ENCODE data around the gene HOXA5. TPM values are rescaled to one million over a fixed set of nuclear protein-coding genes. Genes with fewer than 3 reads are reported as not detected.

Gene HOXA5
- total and polyA plus RNA-seq, 8 donors, result 2.9 to 53.1 (median 10.7) TPM

- H3K4me1 ChIP-seq, result peaks cover 36 to 60% (median 54%) of the 10 kb centered on the region in 4 donors
- no peak overlapping the region for H3K4me3 ChIP-seq
- H3K27me3 ChIP-seq, result peaks cover 76 to 100% (median 100%) of the 10 kb centered on the region in 3 donors
- no peak for DNase-seq
- H3K9me3 ChIP-seq, result peaks cover 0 to 16% (median 0%) of the 10 kb centered on the region in 4 donors
- intact Hi-C loops (cut with DNase I; ENCODE audit: low total_unique reads), result no loop called here
- WGBS, 5 donors, result 14 to 22% (median 21%) methylated on average over 4 of the region's 4 CpGs
- H3K36me3 ChIP-seq, result no peaks in the 10 kb centered on the region
- H3K27ac ChIP-seq, result no peak overlapping the region
- TF ChIP-seq POLR2AphosphoS5 (IDR thresholded peaks at IDR 0.05), result no peak
- TF ChIP-seq CTCF (IDR thresholded peaks at IDR 0.05), result no peak
- TF ChIP-seq EP300 (IDR thresholded peaks at IDR 0.05), result no peak
- no peak for TF ChIP-seq POLR2A (IDR thresholded peaks at IDR 0.05)
These were observed 43.4 kb upstream of the HOXA5 start for GRCh38 chr7:27186668-27187474.

- peaks cover 35 to 58% (median 51%) of the 10 kb centered on the region in 4 donors for H3K4me1 ChIP-seq
- peak in 1 of 2 donors; percentile 7 for DNase-seq
These were observed 42.6 kb upstream of the HOXA5 start for GRCh38 chr7:27185854-27186667.

GRCh38 chr7:27185013-27185853, 41.8 kb upstream of the HOXA5 start, which contains the start of gene HOXA11:
TSS of gene HOXA11 (minus strand) at chr7:27185232. CDS start at chr7:27185144, 88 bp downstream.
- WGBS, 5 donors, result 7 to 18% (median 14%) methylated on average over 36 to 43 of the region's 43 CpGs
- peaks cover 0 to 16% (median 0%) of the 10 kb centered on the region in 4 donors for H3K9me3 ChIP-seq
- TF ChIP-seq CTCF (IDR thresholded peaks at IDR 0.05) (no peak), POLR2A (IDR thresholded peaks at IDR 0.05) (no peak), EP300 (IDR thresholded peaks at IDR 0.05) (no peak), POLR2AphosphoS5 (IDR thresholded peaks at IDR 0.05) (no peak)
- peak in 1 of 2 donors; percentile 22 for DNase-seq
- peak within 1 kb of the TSS; percentile 18 to 52 (median 40) for H3K4me3 ChIP-seq
- intact Hi-C loops (cut with DNase I; ENCODE audit: low total_unique reads), result no loop called here
- H3K4me1 ChIP-seq, result peaks cover 35 to 58% (median 51%) of the 10 kb centered on the region in 4 donors
- H3K27ac ChIP-seq, result no peak within 1 kb of the TSS
- H3K27me3 ChIP-seq, result peaks cover 73 to 100% (median 95%) of the 10 kb centered on the region in 3 donors
- H3K36me3 ChIP-seq, result no peaks in the 10 kb centered on the region

More at GRCh38 chr7:27185854-27186667, 42.6 kb upstream of the HOXA5 start:
- Histone ChIP-seq H3K36me3 (no peaks in the 10 kb centered on the region), H3K9me3 (peaks cover 0 to 16% (median 0%) of the 10 kb centered on the region in 4 donors), H3K27ac (no peak overlapping the region), H3K27me3 (peaks cover 68 to 100% (median 95%) of the 10 kb centered on the region in 3 donors), H3K4me3 (no peak overlapping the region)
- TF ChIP-seq CTCF (IDR thresholded peaks at IDR 0.05) (no peak), POLR2A (IDR thresholded peaks at IDR 0.05) (no peak), POLR2AphosphoS5 (IDR thresholded peaks at IDR 0.05) (no peak), EP300 (IDR thresholded peaks at IDR 0.05) (no peak)
- intact Hi-C loops (cut with DNase I; ENCODE audit: low total_unique reads), result no loop called here
- 6 to 13% (median 8%) methylated on average over 24 of the region's 24 CpGs for WGBS, 5 donors
